HepG2 (cell line): ENCODE results near the gene FN1. TPM values are rescaled to one million over a fixed set of nuclear protein-coding genes. Genes with fewer than 3 reads are reported as not detected.

Experiments
- ATAC-seq: fragments of 200-7000 bp; cut with Tn5 transposase; 3 replicates; pipeline ENCODE4 v1.9.1; 2020; ENCODE audit warnings: mild to moderate bottlenecking, moderate library complexity
- BruUV-seq: library from RNA; stranded (reverse); fragments of 400-500 nt; replicated peaks from 2 replicates; lab custom pipeline; 2021; lab: Mats Ljungman, UMichigan
- CTCF ChIA-PET: fragments of 300-600 bp; formaldehyde crosslinking; extraction: SDS; loops from one replicate; lab custom pipeline; 2021; ENCODE audit warnings: low total read pairs, inconsistent platforms, low intra/inter-chr PET ratio; lab: Yijun Ruan, JAX
- POLR2A ChIA-PET: fragments of 350-600 bp; sonication (Branson Sonifier 250); formaldehyde crosslinking; loops from one replicate; lab custom pipeline; 2020; ENCODE audit warnings: antibody characterized with exemption, inconsistent platforms; lab: Yijun Ruan, JAX
- DNase-seq: peaks from one replicate; pipeline ENCODE4 v3.0.0-alpha.2; 2015; ENCODE audit warnings: low spot score
- FAIRE-seq: peaks from 3 replicates; lab custom pipeline; 2011; peaks lifted over from hg19 to GRCh38; lab: Jason Lieb, UNC
- H2AFZ ChIP-seq: one replicate; pipeline ENCODE4 v1.6.1; 2011; ENCODE audit warnings: low read length, inconsistent platforms
- H3K27ac ChIP-seq: fragments of 300-600 bp; 3 replicates; pipeline ENCODE4 v1.8.0; 2011; ENCODE audit warnings: mixed run types, mild to moderate bottlenecking, mixed read lengths, low read length, inconsistent platforms; ENCODE audit not compliant: insufficient read depth; ENCODE audit errors: extremely low read length
- H3K27me3 ChIP-seq, 2 experiments: fragments of 200-600 bp in 1 of 2; 2 replicates in 1 of 2; 3 replicates in 1 of 2; pipeline versions ENCODE4 v1.6.0 to v1.8.0; 2011; ENCODE audit warnings: low read length in 2 of 2, mild to moderate bottlenecking in 2 of 2, moderate library complexity in 2 of 2, inconsistent platforms in 1 of 2; ENCODE audit not compliant: insufficient read depth in 2 of 2, control insufficient read depth in 1 of 2
- H3K36me3 ChIP-seq, 2 experiments: fragments of 200-600 bp in 1 of 2; replicated peaks in 1 of 2; 2 replicates in 1 of 2; 3 replicates in 1 of 2; pipeline versions ENCODE4 v1.5.1 to v1.8.0; 2011; ENCODE audit warnings: low read length in 2 of 2, inconsistent platforms in 1 of 2; ENCODE audit not compliant: insufficient read depth in 2 of 2, control insufficient read depth in 1 of 2
- H3K4me1 ChIP-seq: 2 replicates; pipeline ENCODE4 v1.5.1; 2012; ENCODE audit warnings: low read length, inconsistent platforms; ENCODE audit not compliant: insufficient read depth
- H3K4me2 ChIP-seq: 2 replicates; pipeline ENCODE4 v1.6.0; 2011; ENCODE audit warnings: low read depth, low read length, inconsistent platforms
- H3K4me3 ChIP-seq, 3 experiments: fragments of 200-600 bp in 1 of 3; sonication (generic), shearing (Covaris generic) in 1 of 3; replicated peaks in 1 of 3; 2 replicates each; pipeline ENCODE4 v1.5.1; 2011 to 2016; ENCODE audit warnings: low read length in 3 of 3, inconsistent platforms in 2 of 3, low read depth in 2 of 3, mild to moderate bottlenecking in 2 of 3, control low read depth in 1 of 3, mixed read lengths in 1 of 3; ENCODE audit not compliant: insufficient read depth in 1 of 3
- H3K79me2 ChIP-seq: one replicate; pipeline ENCODE4 v1.6.1; 2011; ENCODE audit warnings: low read length, inconsistent platforms; ENCODE audit not compliant: insufficient read depth
- H3K9ac ChIP-seq: 2 replicates; pipeline ENCODE4 v1.6.0; 2011; ENCODE audit warnings: mild to moderate bottlenecking, low read depth, low read length, inconsistent platforms; ENCODE audit not compliant: insufficient read depth
- H3K9me3 ChIP-seq: 2 replicates; pipeline ENCODE4 v1.5.1; 2012; ENCODE audit warnings: mild to moderate bottlenecking, low read length
- H4K20me1 ChIP-seq: 2 replicates; pipeline ENCODE4 v1.6.0; 2011; ENCODE audit warnings: inconsistent platforms, mild to moderate bottlenecking, low read length, moderate library complexity; ENCODE audit not compliant: insufficient read depth
- CREB1 ChIP-seq, 2 experiments: fragments of 450-650 bp in 1 of 2; IDR thresholded peaks; 2 replicates each; pipeline ENCODE4 v1.6.1; 2016 to 2017; ENCODE audit warnings: control low read depth in 1 of 2, mild to moderate bottlenecking in 1 of 2, missing compliant biosample characterization in 1 of 2, missing genetic modification characterization in 1 of 2
- ELF4 ChIP-seq: sonication (generic); formaldehyde crosslinking; IDR thresholded peaks from 2 replicates; pipeline ENCODE4 v1.5.0; 2020; ENCODE audit warnings: missing genetic modification reagents, mild to moderate bottlenecking, moderate library complexity, borderline replicate concordance
- HOXA7 ChIP-seq: sonication (generic); formaldehyde crosslinking; IDR thresholded peaks from 2 replicates; pipeline ENCODE4 v1.8.1; 2022; ENCODE audit warnings: mild to moderate bottlenecking, missing genetic modification reagents, moderate library complexity
- MBD4 ChIP-seq: IDR thresholded peaks from 2 replicates; pipeline ENCODE4 v1.6.1; 2012; ENCODE audit warnings: low read length, inconsistent platforms, borderline replicate concordance
- NFKB2 ChIP-seq: sonication (generic); formaldehyde crosslinking; IDR thresholded peaks from 2 replicates; pipeline ENCODE4 v1.4.0; 2020; ENCODE audit warnings: missing genetic modification reagents, borderline replicate concordance
- PHF8 ChIP-seq: sonication (generic); formaldehyde crosslinking; IDR thresholded peaks from 2 replicates; pipeline ENCODE4 v1.5.0; 2020; ENCODE audit warnings: missing genetic modification reagents
- POLR2A ChIP-seq, 2 experiments: IDR thresholded peaks; 2 replicates each; pipeline ENCODE4 v1.6.1; 2011; ENCODE audit warnings: low read depth in 2 of 2, low read length in 2 of 2, mild to moderate bottlenecking in 1 of 2, moderate library complexity in 1 of 2; ENCODE audit not compliant: insufficient read depth in 1 of 2
- PRMT3 ChIP-seq: sonication (generic); formaldehyde crosslinking; IDR thresholded peaks from 2 replicates; pipeline ENCODE4 v1.8.1; 2022; ENCODE audit warnings: low read depth, mild to moderate bottlenecking, moderate library complexity, missing genetic modification reagents, borderline replicate concordance
- RXRB ChIP-seq: IDR thresholded peaks from 2 replicates; pipeline ENCODE4 v1.6.1; 2016; ENCODE audit warnings: borderline replicate concordance, missing genetic modification reagents, missing compliant biosample characterization
- SOX5 ChIP-seq: IDR thresholded peaks from 2 replicates; pipeline ENCODE4 v1.6.1; 2016; ENCODE audit warnings: borderline replicate concordance
- ZKSCAN5 ChIP-seq: sonication (generic); formaldehyde crosslinking; IDR thresholded peaks from 2 replicates; pipeline ENCODE4 v1.5.1; 2020; ENCODE audit warnings: mild to moderate bottlenecking, missing genetic modification reagents
- ZNF101 ChIP-seq: sonication (generic); formaldehyde crosslinking; IDR thresholded peaks from 2 replicates; pipeline ENCODE4 v1.4.0; 2020; ENCODE audit warnings: mild to moderate bottlenecking, low read depth, missing genetic modification reagents, borderline replicate concordance
- ZNF225 ChIP-seq: sonication (generic); formaldehyde crosslinking; IDR thresholded peaks from 2 replicates; pipeline ENCODE4 v1.4.0; 2020; ENCODE audit warnings: mild to moderate bottlenecking, missing genetic modification reagents
- ZNF234 ChIP-seq: sonication (generic); formaldehyde crosslinking; conservative IDR thresholded peaks from 2 replicates; pipeline ENCODE4 v1.5.1; 2020; ENCODE audit warnings: mild to moderate bottlenecking, missing genetic modification reagents
- ZNF652 ChIP-seq: IDR thresholded peaks from 2 replicates; pipeline ENCODE4 v1.6.1; 2016; ENCODE audit warnings: low read depth, borderline replicate concordance
- ZNF672 ChIP-seq: sonication (generic); formaldehyde crosslinking; IDR thresholded peaks from 2 replicates; pipeline ENCODE4 v1.8.1; 2022; ENCODE audit warnings: missing genetic modification reagents
- ZNF746 ChIP-seq: sonication (generic); formaldehyde crosslinking; IDR thresholded peaks from 2 replicates; pipeline ENCODE4 v1.8.0; 2022; ENCODE audit warnings: mild to moderate bottlenecking, missing genetic modification reagents
- ZNF816 ChIP-seq: sonication (generic); formaldehyde crosslinking; IDR thresholded peaks from 2 replicates; pipeline ENCODE4 v1.8.0; 2022; ENCODE audit warnings: missing genetic modification reagents, mild to moderate bottlenecking, borderline replicate concordance
- ZNF839 ChIP-seq: sonication (generic); formaldehyde crosslinking; IDR thresholded peaks from 2 replicates; pipeline ENCODE4 v1.4.0; 2020; ENCODE audit warnings: missing genetic modification reagents, mild to moderate bottlenecking, borderline replicate concordance
- WGBS: methylation state at CpG from one replicate; pipeline ENCODE4 v1.1.6; 2017; ENCODE audit warnings: low lambda C conversion rate; 5-methylcytosine and 5-hydroxymethylcytosine counted together
- in situ Hi-C: cut with HindIII; loops from 2 replicates; pipeline ENCODE4 v1.10.0; 2017; ENCODE audit warnings: low pct_unique_long_range_greater_than_20kb; ENCODE audit not compliant: extremely low pct_ligation_motif_present
- intact Hi-C: fragments of 100-400 bp; cut with micrococcal nuclease; formaldehyde crosslinking; loops from one replicate; pipeline ENCODE4 v1.10.0; 2022; ENCODE audit not compliant: unreplicated experiment
- polyA plus RNA-seq, 8 experiments: library from polyadenylated mRNA; depleted of rRNA in 3 of 8; stranded (reverse) in 7 of 8; unstranded in 1 of 8; fragments of >200 nt; fragmentation: Illumina TruSeq in 4 of 8; extraction: Trizol in 4 of 8; gene quantifications; 2 replicates each; pipeline versions ENCODE4 v1.2.1 to v1.2.3, GENCODE V29; 2011 to 2016; ENCODE audit warnings: low read depth in 4 of 8, missing spikeins in 1 of 8, mixed read lengths in 1 of 8; ENCODE audit not compliant: insufficient read depth in 1 of 8
- total RNA-seq, 5 experiments: library from RNA; depleted of rRNA; stranded (reverse); fragments of >200 nt; fragmentation: Illumina TruSeq; extraction: Trizol; gene quantifications; 2 replicates each; pipeline ENCODE4 v1.2.3, GENCODE V29; 2016; ENCODE audit warnings: low read depth in 1 of 5
- TF ChIP-seq, protein P1 (sequence below): sonication (generic); formaldehyde crosslinking; IDR thresholded peaks from 2 replicates; pipeline ENCODE4 v1.8.1; 2023; ENCODE audit warnings: mild to moderate bottlenecking, missing genetic modification reagents
- TF ChIP-seq, protein P2 (sequence below): sonication (generic); formaldehyde crosslinking; IDR thresholded peaks from 2 replicates; pipeline ENCODE4 v1.4.0; 2020; ENCODE audit warnings: mild to moderate bottlenecking, missing genetic modification reagents
- TF ChIP-seq, protein P3 (sequence below): IDR thresholded peaks from 2 replicates; pipeline ENCODE4 v1.6.1; 2016; ENCODE audit warnings: missing compliant biosample characterization, missing genetic modification reagents, borderline replicate concordance

The FN1 gene
- total and polyA plus RNA-seq, 2 of the 13 experiments (the other 11 are each of a cell fraction or from before 2014, with no cell fraction given): 1,847 to 6,471 TPM

DNA sequence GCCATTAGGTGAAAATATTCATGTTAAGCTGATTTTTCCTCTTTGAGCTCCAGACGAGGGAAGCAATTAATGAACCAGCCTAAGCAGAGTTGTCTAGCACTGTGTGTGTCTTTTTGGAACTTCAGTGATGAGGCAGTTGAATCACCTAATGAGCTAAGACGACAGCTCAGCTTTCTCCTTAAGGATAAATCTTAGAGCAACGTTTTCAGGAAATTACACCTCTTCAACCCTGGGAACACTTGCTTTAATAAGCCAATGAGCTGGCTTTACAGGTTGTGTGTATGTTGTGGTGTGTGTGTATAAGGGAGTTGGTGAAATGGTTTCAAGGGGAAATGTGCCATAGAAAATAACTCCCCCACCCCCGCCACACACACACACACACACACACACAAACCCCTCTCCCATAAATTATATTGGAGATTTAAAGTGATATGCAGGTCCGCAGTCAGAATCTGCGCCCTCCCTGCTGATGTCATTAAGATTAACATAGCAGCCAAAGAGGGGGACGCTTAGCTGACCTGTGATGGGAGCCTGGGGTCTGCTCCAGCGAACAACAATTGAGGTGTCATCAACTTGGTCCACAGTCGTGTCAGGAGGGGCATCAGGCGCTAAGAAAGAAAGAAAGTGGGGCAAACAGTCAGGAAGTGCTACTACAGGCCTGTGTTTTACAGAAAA lies 28.1 kb downstream of the FN1 start (continued):
- TF ChIP-seq, protein P1, sequence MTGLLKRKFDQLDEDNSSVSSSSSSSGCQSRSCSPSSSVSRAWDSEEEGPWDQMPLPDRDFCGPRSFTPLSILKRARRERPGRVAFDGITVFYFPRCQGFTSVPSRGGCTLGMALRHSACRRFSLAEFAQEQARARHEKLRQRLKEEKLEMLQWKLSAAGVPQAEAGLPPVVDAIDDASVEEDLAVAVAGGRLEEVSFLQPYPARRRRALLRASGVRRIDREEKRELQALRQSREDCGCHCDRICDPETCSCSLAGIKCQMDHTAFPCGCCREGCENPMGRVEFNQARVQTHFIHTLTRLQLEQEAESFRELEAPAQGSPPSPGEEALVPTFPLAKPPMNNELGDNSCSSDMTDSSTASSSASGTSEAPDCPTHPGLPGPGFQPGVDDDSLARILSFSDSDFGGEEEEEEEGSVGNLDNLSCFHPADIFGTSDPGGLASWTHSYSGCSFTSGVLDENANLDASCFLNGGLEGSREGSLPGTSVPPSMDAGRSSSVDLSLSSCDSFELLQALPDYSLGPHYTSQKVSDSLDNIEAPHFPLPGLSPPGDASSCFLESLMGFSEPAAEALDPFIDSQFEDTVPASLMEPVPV (CRISPR knock-in tag): no peak
- TF ChIP-seq, protein P2, sequence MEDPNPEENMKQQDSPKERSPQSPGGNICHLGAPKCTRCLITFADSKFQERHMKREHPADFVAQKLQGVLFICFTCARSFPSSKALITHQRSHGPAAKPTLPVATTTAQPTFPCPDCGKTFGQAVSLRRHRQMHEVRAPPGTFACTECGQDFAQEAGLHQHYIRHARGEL (CRISPR knock-in tag): no peak
- no peak for TF ChIP-seq PRMT3
- no peak for TF ChIP-seq ZNF101 (CRISPR knock-in tag)

DNA sequence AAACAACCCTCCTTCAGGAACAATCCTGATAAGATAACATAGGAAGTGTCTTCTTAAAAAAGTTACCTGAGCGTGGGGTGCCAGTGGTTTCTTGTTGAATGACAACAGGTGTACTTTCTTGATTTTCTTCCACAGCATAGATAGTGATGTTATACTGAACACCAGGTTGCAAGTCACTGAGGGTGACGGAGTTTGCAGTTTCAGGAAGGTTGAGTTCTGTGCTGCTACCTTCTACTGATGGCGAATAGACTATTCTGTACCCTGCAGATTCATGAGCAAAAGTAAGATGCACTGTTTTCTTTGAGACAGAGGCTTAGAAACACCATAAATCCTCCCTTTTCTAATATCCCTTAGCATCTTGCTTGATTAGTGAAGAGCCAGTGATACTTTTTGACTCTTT lies 28.8 kb downstream of the FN1 start:
- H4K20me1 ChIP-seq: peaks cover 3% of the 10 kb centered on the region; the same call in 1 of the 2 replicates
- no peaks in the 10 kb centered on the region for H3K27me3 ChIP-seq
- in situ Hi-C loops (no loop called here), intact Hi-C loops (no loop called here)
- H3K4me2 ChIP-seq: no peak overlapping the region
- peaks cover 48 to 94% of the 10 kb centered on the region in 2 experiments for H3K36me3 ChIP-seq
- peaks cover 61% of the 10 kb centered on the region for H3K4me1 ChIP-seq
- peak; percentile 7 for ATAC-seq
- no TSS peak for BruUV-seq
- ChIA-PET POLR2A (interaction anchor here (1.1 kb wide), 1 partner anchor 13 kb away, joined by 7 read pairs; no protein-coding TSS in a partner anchor), CTCF (no interaction called here)
- no peak for FAIRE-seq
- H3K79me2 ChIP-seq: peaks cover 4% of the 10 kb centered on the region
- H3K9me3 ChIP-seq: no peaks in the 10 kb centered on the region
- no peak overlapping the region for H3K27ac ChIP-seq
- WGBS: 96% methylated on average over 3 of the region's 3 CpGs
- no peak for DNase-seq
- no peak overlapping the region for H3K9ac ChIP-seq
- no peak overlapping the region for H3K4me3 ChIP-seq
- H2AFZ ChIP-seq: no peak overlapping the region
- no peak for TF ChIP-seq ELF4 (CRISPR knock-in tag)
- TF ChIP-seq ZNF746 (CRISPR knock-in tag): no peak
- peak; percentile 49; the same call in 1 of the 2 replicates for TF ChIP-seq MBD4
- no peak for TF ChIP-seq SOX5
- 0 out of 2 replicates have a peak, but pooled peaks have one; percentile 0 for TF ChIP-seq ZNF816 (CRISPR knock-in tag)
- no peak for TF ChIP-seq RXRB (CRISPR knock-in tag)
- peak; percentile 25 to 51; a peak in 3 of 4 replicates for TF ChIP-seq POLR2A (IDR thresholded peaks at IDR 0.05; ENCODE audit: insufficient read depth in 1 of 2, low read depth in 2 of 2, low read length in 2 of 2)
- no peak for TF ChIP-seq ZNF225 (CRISPR knock-in tag)
- TF ChIP-seq NFKB2 (CRISPR knock-in tag): no peak
- TF ChIP-seq PHF8 (CRISPR knock-in tag): no peak
- no peak for TF ChIP-seq ZNF234
- TF ChIP-seq ZNF672 (CRISPR knock-in tag): no peak
- no peak for TF ChIP-seq CREB1 (IDR thresholded peaks at IDR 0.05)
- no peak for TF ChIP-seq CREB1 (CRISPR knock-in tag; IDR thresholded peaks at IDR 0.05)
- TF ChIP-seq, protein P3, sequence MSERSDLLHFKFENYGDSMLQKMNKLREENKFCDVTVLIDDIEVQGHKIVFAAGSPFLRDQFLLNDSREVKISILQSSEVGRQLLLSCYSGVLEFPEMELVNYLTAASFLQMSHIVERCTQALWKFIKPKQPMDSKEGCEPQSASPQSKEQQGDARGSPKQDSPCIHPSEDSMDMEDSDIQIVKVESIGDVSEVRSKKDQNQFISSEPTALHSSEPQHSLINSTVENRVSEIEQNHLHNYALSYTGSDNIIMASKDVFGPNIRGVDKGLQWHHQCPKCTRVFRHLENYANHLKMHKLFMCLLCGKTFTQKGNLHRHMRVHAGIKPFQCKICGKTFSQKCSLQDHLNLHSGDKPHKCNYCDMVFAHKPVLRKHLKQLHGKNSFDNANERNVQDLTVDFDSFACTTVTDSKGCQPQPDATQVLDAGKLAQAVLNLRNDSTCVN (CRISPR knock-in tag): no peak
- no peak for TF ChIP-seq HOXA7 (CRISPR knock-in tag)
- TF ChIP-seq ZNF839 (CRISPR knock-in tag): no peak
- no peak for TF ChIP-seq ZKSCAN5 (CRISPR knock-in tag)
- TF ChIP-seq ZNF652: no peak
